Smooth muscle cell of the brain vasculature (primary cell): ENCODE data around the gene TBC1D22A.
"Not testable (repeated sequence)": the region's sequence is repeated elsewhere in the genome, so short reads cannot be mapped to it uniquely, and the experiment has no call there.

Experiments used
- DNase-seq: peaks from one replicate; pipeline ENCODE4 v3.0.0-alpha.2; 2012; ENCODE audit warnings: low read depth, low spot score

The TBC1D22A gene

DNA sequence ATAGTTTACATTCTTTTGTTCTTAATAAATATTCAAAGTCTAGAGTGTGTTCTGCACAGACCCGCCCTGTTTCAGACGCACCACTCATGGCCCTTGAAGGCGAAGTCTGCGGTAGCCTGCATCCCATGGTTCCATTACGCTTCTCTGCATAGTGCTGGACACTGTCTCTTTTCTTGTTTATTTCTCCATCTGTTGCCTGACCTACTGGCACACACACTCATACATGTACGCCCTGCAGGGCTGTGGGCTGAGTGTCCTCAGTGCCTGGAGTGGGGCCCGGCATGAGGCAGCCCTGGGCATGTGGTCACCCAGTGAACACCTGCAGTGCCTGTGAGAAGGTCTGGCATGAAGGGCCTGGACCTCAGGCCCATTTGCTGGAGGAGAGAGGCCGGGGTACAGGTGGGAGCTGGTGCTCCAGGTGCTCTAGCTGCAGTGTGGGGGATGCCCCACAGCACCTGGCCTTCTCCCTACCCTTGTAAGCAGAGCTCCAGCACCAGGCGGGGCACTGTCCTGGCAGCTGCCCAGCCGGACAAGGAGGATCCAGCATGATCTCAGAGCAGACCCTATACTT is 404.1 kb downstream of the TBC1D22A start:
- no peak for DNase-seq

DNA sequence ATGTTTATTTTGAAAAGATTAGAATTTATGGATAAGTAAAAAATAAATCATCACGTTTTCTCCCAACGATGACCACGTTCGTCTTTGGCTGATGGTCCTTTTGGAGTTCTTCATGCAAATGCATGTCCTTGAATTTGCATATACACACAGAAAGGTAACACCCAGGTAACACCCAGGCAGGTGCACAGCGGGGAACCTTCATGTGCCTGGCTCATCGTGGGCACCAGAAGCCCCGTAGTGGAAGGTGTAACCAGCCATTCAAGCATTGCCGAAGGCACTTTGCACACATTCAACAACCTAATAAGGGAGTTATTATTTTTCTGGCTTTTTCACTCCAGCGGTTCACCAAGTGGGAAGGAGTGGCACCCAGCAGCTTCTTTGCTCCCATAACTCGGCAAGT is 404.6 kb downstream of the TBC1D22A start:
- no peak for DNase-seq

- DNase-seq: not testable (repeated sequence)
These were observed 405.5 kb downstream of the TBC1D22A start for GRCh38 chr22:47167921-47168320.

GRCh38 chr22:47168441-47168840 is 406.0 kb downstream of the TBC1D22A start:
- no peak for DNase-seq

- DNase-seq: no peak
These were observed 406.7 kb downstream of the TBC1D22A start for GRCh38 chr22:47168900-47169800.

- no peak for DNase-seq
These were observed 407.3 kb downstream of the TBC1D22A start for GRCh38 chr22:47169801-47170140.

DNA sequence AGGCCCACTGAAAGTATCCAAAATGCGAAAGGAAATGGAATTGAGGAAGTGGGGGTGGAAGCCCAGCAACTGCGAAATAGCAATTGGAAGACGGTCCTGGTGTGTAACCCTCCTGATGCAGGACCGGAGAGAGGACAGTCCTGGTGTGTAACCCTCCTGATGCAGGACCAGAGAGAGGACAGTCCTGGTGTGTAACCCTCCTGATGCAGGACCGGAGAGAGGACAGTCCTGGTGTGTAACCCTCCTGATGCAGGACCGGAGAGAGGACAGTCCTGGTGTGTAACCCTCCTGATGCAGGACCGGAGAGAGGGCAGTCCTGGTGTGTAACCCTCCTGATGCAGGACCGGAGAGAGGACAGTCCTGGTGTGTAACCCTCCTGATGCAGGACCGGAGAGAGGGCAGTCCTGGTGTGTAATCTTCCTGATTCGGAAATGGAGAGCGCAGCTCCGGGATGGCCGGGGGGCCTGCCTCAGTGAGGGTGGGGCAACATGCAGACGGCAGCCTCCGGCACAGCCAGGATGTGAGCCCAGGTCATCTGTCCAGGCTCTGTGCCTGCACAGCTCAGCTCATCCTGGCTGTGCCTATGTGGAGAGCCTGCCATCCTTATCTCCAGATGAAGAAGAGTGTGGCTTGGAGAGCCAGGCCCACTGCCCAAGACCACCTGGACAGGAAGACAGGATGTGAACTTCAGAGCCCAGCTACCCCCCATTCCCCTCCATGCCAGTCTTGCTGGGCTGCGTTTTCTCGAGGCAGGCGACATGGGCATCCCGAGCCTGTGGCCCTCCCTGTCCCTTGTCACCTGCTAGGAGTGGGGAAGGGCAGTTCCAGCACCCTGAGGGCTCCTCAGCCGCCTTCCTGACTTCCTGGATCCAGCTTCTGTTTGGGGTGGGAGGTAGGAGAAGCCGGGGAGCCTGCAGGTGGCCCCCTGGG is 408.3 kb downstream of the TBC1D22A start:
- not testable (repeated sequence) for DNase-seq

DNA sequence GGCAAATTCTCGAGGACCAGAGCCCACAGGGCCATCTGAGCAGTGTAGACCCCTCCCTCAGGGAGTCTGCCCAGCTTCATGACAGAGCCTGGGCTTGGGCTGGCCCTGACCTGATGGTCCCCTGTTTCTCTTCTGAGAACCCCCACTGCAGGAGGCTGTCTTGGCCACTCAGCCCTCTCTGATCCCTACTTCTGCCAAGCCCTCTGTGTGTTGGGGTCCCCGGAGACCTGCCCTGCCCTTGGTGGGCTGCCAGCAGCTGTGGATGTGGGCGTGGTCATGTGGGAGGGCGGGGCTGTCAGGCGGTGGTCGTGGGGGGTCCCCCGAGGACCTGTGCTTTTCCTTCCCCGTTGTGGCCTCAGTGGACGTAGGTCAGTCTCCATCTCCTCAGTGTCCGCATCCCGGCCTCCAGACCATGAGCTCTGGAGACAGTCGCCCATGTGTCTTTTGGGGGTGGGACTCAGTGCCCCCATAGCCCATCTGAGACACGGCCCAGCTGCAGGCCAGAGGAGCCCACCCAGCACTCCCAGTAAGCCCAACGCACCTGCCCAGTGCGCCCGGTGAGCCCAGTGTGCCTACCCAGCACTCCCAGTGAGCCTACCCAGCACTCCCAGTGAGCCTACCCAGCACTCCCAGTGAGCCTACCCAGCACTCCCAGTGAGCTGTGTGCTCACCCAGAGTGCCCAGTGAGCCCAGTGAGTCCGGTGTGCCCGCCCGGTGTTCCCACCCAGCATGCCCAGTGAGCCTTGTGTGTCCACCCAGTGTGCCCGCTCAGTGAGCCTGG is 409.2 kb downstream of the TBC1D22A start:
- DNase-seq: no peak

DNA sequence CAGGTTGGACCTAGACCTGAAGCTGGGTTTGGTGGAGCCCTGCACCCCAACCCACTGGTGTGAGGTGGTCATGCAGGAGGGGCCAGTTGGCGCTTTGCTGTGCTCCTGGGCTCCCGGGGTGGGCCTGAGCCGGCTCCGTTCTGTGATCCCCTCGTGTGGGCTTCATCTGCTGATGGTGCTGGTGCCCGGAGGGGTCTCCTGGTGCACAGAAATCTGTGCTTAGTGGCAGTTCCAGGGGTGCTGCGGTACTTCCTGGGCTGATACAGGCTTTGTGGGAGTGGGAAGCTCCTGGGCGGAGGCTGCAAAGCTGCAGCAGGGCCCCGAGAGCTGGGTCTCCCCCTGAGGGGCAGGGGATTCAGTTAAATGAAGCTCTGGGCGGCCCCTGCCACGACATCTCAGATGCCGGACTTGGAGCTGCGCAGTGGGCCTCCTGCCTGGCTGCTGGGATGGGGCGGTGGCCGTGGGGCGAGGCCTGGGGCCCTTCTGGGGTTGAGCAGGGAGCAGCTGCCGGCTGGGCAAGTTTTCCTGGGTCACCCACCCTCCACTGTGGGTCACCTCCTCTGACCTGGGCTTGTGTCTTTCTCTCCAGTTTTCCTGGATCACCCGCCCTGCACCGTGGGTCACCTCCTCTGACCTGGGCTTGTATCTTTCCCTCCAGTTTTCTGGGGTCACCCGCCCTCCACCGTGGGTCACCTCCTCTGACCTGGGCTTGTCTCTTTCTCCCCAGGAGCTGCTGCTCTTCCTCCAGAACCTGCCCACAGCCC is 410.5 kb downstream of the TBC1D22A start:
- no peak for DNase-seq

GRCh38 chr22:47173535-47174021 is 411.1 kb downstream of the TBC1D22A start:
- DNase-seq: no peak

DNA sequence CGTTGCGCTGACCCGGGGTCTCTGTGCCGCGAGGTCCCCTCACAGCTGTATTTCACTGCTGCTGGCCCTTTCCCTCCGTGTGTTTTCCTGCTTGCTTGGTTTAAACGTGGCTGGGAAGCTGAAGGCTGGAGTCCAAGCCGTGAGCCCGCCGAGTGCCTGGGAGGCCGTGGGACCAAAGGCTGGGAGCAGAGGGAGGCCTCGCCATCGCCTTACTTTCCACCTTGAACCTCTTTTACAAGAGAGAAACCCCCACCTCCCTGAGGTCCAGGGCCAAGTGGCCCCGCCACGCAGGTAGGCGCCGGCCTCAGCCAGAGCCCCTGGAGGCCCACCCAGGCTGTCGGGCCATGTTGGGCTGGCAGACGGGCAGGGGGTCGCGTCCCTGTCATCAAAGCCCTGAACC is 411.6 kb downstream of the TBC1D22A start:
- no peak for DNase-seq

GRCh38 chr22:47174671-47175112 is 412.2 kb downstream of the TBC1D22A start:
- DNase-seq: no peak

DNA sequence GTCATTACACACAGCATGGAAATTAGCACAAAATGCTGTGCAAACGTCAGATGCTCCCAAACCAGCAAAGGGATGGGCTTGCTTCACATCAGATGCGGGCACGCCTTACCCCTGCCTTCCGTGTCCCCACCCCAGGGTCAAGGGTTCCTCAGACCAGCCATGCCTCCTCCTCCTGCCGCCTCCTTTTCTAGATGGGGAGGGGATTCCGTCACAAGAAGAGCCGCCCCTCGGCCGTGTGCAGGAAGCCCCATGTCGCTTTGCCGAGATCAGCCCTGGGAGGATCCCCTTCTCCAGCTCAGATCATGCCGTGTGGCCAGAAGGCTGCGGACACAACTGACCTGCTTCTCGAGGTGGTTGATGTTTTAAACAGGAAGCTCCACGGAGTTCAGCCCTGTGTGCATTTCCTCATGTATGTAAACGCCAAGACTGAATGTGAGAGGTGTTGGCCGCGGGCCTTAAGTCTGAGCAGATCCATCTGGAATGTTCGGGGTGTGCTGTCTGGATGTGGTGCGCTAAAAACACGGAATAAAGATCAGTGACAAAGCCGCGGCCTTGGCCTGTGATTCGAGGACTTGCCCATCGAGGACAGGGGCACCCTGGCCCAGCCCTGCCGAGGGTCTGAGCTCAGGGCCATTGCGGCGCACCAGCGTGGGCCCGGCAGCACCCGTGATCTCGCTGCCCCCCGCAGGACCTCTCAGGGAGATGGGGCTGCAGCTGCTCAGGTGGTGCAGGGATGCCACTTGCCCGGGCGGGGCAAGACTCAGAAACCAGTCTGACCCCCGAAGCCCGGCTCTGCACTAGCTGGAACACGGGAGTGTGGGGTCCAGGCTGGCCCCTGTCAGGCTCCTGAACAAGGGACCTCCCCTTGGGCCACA is 412.9 kb downstream of the TBC1D22A start:
- no peak for DNase-seq

- no peak for DNase-seq
These were observed 413.6 kb downstream of the TBC1D22A start for GRCh38 chr22:47176026-47176389.

GRCh38 chr22:47176573-47177333 is 414.3 kb downstream of the TBC1D22A start:
- DNase-seq: no peak

DNA sequence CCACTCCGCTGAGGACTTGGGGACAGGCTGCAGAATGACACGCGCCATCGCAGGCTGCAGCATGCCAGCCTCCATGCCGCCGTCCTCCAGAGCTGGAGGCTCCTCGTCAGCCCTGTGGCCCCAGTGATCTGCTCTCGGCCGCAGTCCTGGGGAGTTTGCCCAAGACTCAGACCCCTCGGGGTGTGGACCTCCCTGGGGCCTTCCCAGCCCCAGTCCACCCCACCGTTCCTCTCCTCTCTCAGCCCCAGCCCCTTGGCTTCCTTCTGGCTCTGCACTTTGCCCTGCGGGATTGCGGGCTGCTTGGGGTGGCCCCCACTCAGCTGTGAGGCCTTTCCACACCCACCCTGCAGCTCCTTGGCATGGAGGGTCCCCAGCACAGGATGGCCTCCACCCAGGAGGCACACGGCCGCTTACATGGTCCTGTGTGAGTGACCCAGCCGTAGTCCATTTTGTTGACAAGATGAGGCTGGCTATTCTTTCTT is 414.9 kb downstream of the TBC1D22A start:
- no peak for DNase-seq

- DNase-seq: no peak
These were observed 415.9 kb downstream of the TBC1D22A start for GRCh38 chr22:47178339-47178738.

- no peak for DNase-seq
These were observed 418.3 kb downstream of the TBC1D22A start for GRCh38 chr22:47180796-47181195.
